ENCODE results near the gene EXOC4. TPM values are rescaled to one million over a fixed set of nuclear protein-coding genes. Genes with fewer than 3 reads are reported as not detected.

EXOC4 gene
- total RNA-seq, 1 experiment from 2014 or later: 66.2 TPM

- Mint-ChIP-seq H3K27ac (ENCODE audit: unreplicated experiment) (no peak overlapping the region), H3K9me3 (ENCODE audit: unreplicated experiment) (no peaks in the 10 kb centered on the region), H3K4me3 (ENCODE audit: unreplicated experiment) (no peak overlapping the region), H3K4me1 (ENCODE audit: low read depth, unreplicated experiment) (no peaks in the 10 kb centered on the region), H3K36me3 (ENCODE audit: insufficient read depth, unreplicated experiment) (no peaks in the 10 kb centered on the region), H3K27me3 (ENCODE audit: insufficient read depth, unreplicated experiment) (no peaks in the 10 kb centered on the region)
- Histone ChIP-seq H3K27me3 (replicated peaks; ENCODE audit: control insufficient read depth, insufficient read depth, low read length) (no peaks in the 10 kb centered on the region), H3K36me3 (ENCODE audit: control insufficient read depth, insufficient read depth, low read length) (no peaks in the 10 kb centered on the region), H3K4me1 (no peaks in the 10 kb centered on the region), H3K4me3 (ENCODE audit: low read depth, low read length) (no peak overlapping the region), H3K9me3 (no peaks in the 10 kb centered on the region)
- no TSS peak for BruUV-seq (replicated peaks)
- ChIA-PET POLR2A (no interaction called here), CTCF (no interaction called here)
- intact Hi-C loops (cut with micrococcal nuclease; ENCODE audit: unreplicated experiment): no loop called here
- no peak for TF ChIP-seq CTCF (IDR thresholded peaks at IDR 0.05; ENCODE audit: insufficient read depth in 1 of 2, low read depth in 1 of 2, low read length in 1 of 2, severe bottlenecking in 1 of 2, unreplicated experiment in 1 of 2)
- no peak for DNase-seq
Measured at GRCh38 chr7:133786401-133786937, 533.6 kb downstream of the EXOC4 start.

GRCh38 chr7:133789974-133790373, 537.1 kb downstream of the EXOC4 start:
- no peak overlapping the region for H3K4me3 Mint-ChIP-seq (ENCODE audit: unreplicated experiment)
- H3K9me3 ChIP-seq: no peaks in the 10 kb centered on the region
- no TSS peak for BruUV-seq (replicated peaks)
- no peaks in the 10 kb centered on the region for H3K9me3 Mint-ChIP-seq (ENCODE audit: unreplicated experiment)
- POLR2A ChIA-PET: no interaction called here
- no peaks in the 10 kb centered on the region for H3K36me3 ChIP-seq (ENCODE audit: control insufficient read depth, insufficient read depth, low read length)
- CTCF ChIA-PET: no interaction called here
- H3K27me3 Mint-ChIP-seq (ENCODE audit: insufficient read depth, unreplicated experiment): no peaks in the 10 kb centered on the region
- no peak for TF ChIP-seq CTCF (IDR thresholded peaks at IDR 0.05; ENCODE audit: insufficient read depth in 1 of 2, low read depth in 1 of 2, low read length in 1 of 2, severe bottlenecking in 1 of 2, unreplicated experiment in 1 of 2)
- no peaks in the 10 kb centered on the region for H3K36me3 Mint-ChIP-seq (ENCODE audit: insufficient read depth, unreplicated experiment)
- DNase-seq: no peak
- no peak overlapping the region for H3K27ac Mint-ChIP-seq (ENCODE audit: unreplicated experiment)
- H3K27me3 ChIP-seq (replicated peaks; ENCODE audit: control insufficient read depth, insufficient read depth, low read length): no peaks in the 10 kb centered on the region
- intact Hi-C loops (cut with micrococcal nuclease; ENCODE audit: unreplicated experiment): no loop called here
- no peak overlapping the region for H3K4me3 ChIP-seq (ENCODE audit: low read depth, low read length)
- H3K4me1 ChIP-seq: no peaks in the 10 kb centered on the region
- no peaks in the 10 kb centered on the region for H3K4me1 Mint-ChIP-seq (ENCODE audit: low read depth, unreplicated experiment)

- TF ChIP-seq CTCF (IDR thresholded peaks at IDR 0.05; ENCODE audit: insufficient read depth in 1 of 2, low read depth in 1 of 2, low read length in 1 of 2, severe bottlenecking in 1 of 2, unreplicated experiment in 1 of 2): no peak
- no TSS peak for BruUV-seq (replicated peaks)
- ChIA-PET CTCF (no interaction called here), POLR2A (no interaction called here)
- Mint-ChIP-seq H3K27ac (ENCODE audit: unreplicated experiment) (no peak overlapping the region), H3K27me3 (ENCODE audit: insufficient read depth, unreplicated experiment) (no peaks in the 10 kb centered on the region), H3K36me3 (ENCODE audit: insufficient read depth, unreplicated experiment) (no peaks in the 10 kb centered on the region), H3K4me1 (ENCODE audit: low read depth, unreplicated experiment) (no peaks in the 10 kb centered on the region), H3K4me3 (ENCODE audit: unreplicated experiment) (no peak overlapping the region), H3K9me3 (ENCODE audit: unreplicated experiment) (no peaks in the 10 kb centered on the region)
- Histone ChIP-seq H3K36me3 (ENCODE audit: control insufficient read depth, insufficient read depth, low read length) (no peaks in the 10 kb centered on the region), H3K4me3 (ENCODE audit: low read depth, low read length) (no peak overlapping the region), H3K4me1 (no peaks in the 10 kb centered on the region), H3K27me3 (replicated peaks; ENCODE audit: control insufficient read depth, insufficient read depth, low read length) (no peaks in the 10 kb centered on the region), H3K9me3 (no peaks in the 10 kb centered on the region)
- no peak for DNase-seq
- intact Hi-C loops (cut with micrococcal nuclease; ENCODE audit: unreplicated experiment): no loop called here
Measured at GRCh38 chr7:133790911-133791310, 538.0 kb downstream of the EXOC4 start.
